ENCODE measurements around the gene ST6GAL1. TPM values are rescaled to one million over a fixed set of nuclear protein-coding genes. Genes with fewer than 3 reads are reported as not detected.

ST6GAL1 gene
- polyA plus RNA-seq, 1 of the 3 experiments (the other 2 are of a cell fraction): 3.9 TPM

GRCh38 chr3:187024536-187025226 lies 94.4 kb downstream of the ST6GAL1 start:
- ChIA-PET CTCF (no interaction called here), POLR2A (no interaction called here)
- H3K79me2 ChIP-seq (ENCODE audit: insufficient read depth): no peaks in the 10 kb centered on the region
- peaks cover 0 to 9% of the 10 kb centered on the region in 2 experiments; a peak in 2 of 4 replicates for H3K4me1 ChIP-seq (ENCODE audit: control insufficient read depth in 1 of 2, insufficient read depth in 2 of 2, low read depth in 1 of 2, low read length in 1 of 2)
- H4K20me1 ChIP-seq (ENCODE audit: insufficient read depth): no peaks in the 10 kb centered on the region
- TF ChIP-seq EP300 (IDR thresholded peaks at IDR 0.05; ENCODE audit: borderline replicate concordance in 1 of 2, low read depth in 1 of 2, low read length in 1 of 2) (no peak), FOSL2 (IDR thresholded peaks at IDR 0.05; ENCODE audit: borderline replicate concordance, low read depth) (no peak)
- H3K9me3 ChIP-seq: no peaks in the 10 kb centered on the region
- DNase-seq: no peak
- H3F3A ChIP-seq (replicated peaks; ENCODE audit: insufficient read depth): no peaks in the 10 kb centered on the region
- no peak overlapping the region for H3K4me2 ChIP-seq
- no peak overlapping the region for H3K9ac ChIP-seq
- H3K27ac ChIP-seq (ENCODE audit: low read depth in 2 of 2, low read length in 1 of 2): no peak overlapping the region
- H3K4me3 ChIP-seq (ENCODE audit: low read depth in 2 of 2, low read length in 1 of 2): no peak overlapping the region
- H3K27me3 ChIP-seq (ENCODE audit: insufficient read depth): no peaks in the 10 kb centered on the region
- no peak overlapping the region for H2AFZ ChIP-seq (ENCODE audit: low read depth)
- H3K36me3 ChIP-seq (replicated peaks in 1 of 2; ENCODE audit: control insufficient read depth in 1 of 2, insufficient read depth in 2 of 2, low read length in 1 of 2): no peaks in the 10 kb centered on the region
- 82% methylated on average over 9 of the region's 10 CpGs for WGBS (ENCODE audit: low lambda C conversion rate)
- no peaks in the 10 kb centered on the region for H3K9me2 ChIP-seq

DNA sequence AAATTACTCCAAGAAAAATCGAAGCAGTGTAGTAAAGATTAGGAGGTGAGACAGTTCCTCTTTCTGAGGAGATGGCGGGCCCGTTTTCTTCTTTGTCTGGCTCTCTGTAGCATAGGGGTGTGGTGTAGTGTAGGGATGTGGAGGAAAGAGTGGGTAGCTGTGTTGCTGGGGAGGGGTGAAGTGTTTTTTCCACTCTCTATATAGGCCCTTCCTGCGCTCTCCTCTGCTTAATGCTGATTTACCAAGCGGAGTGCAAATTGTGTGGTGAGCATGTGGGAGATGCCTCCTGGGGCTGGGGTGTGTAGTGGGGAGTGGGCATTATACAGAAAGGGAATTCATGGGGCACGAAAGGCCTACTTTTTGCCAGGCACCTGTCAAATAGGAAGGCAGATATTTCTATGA lies 94.9 kb downstream of the ST6GAL1 start:
- no peak for DNase-seq
- H3K4me3 ChIP-seq (ENCODE audit: low read depth in 2 of 2, low read length in 1 of 2): no peak overlapping the region
- H3K9ac ChIP-seq: no peak overlapping the region
- TF ChIP-seq FOSL2 (IDR thresholded peaks at IDR 0.05; ENCODE audit: borderline replicate concordance, low read depth) (no peak), RCOR1 (IDR thresholded peaks at IDR 0.05; ENCODE audit: low read length) (no peak), TAF1 (IDR thresholded peaks at IDR 0.05; ENCODE audit: borderline replicate concordance, low read depth, low read length) (no peak), MAX (IDR thresholded peaks at IDR 0.05; ENCODE audit: low read depth) (no peak), MXI1 (IDR thresholded peaks at IDR 0.05; ENCODE audit: low read depth, low read length) (no peak)
- TF ChIP-seq, protein P1, sequence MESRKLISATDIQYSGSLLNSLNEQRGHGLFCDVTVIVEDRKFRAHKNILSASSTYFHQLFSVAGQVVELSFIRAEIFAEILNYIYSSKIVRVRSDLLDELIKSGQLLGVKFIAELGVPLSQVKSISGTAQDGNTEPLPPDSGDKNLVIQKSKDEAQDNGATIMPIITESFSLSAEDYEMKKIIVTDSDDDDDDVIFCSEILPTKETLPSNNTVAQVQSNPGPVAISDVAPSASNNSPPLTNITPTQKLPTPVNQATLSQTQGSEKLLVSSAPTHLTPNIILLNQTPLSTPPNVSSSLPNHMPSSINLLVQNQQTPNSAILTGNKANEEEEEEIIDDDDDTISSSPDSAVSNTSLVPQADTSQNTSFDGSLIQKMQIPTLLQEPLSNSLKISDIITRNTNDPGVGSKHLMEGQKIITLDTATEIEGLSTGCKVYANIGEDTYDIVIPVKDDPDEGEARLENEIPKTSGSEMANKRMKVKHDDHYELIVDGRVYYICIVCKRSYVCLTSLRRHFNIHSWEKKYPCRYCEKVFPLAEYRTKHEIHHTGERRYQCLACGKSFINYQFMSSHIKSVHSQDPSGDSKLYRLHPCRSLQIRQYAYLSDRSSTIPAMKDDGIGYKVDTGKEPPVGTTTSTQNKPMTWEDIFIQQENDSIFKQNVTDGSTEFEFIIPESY (IDR thresholded peaks at IDR 0.05; ENCODE audit: borderline replicate concordance, low read depth): no peak
- CTCF ChIA-PET: interaction anchor here (1.8 kb wide), 1 partner anchor 114 kb away, joined by 4 read pairs; the partner anchor contains the start of gene RPL39L
- no peaks in the 10 kb centered on the region for H3K36me3 ChIP-seq (replicated peaks in 1 of 2; ENCODE audit: control insufficient read depth in 1 of 2, insufficient read depth in 2 of 2, low read length in 1 of 2)
- H3K9me3 ChIP-seq: no peaks in the 10 kb centered on the region
- no peaks in the 10 kb centered on the region for H3K9me2 ChIP-seq
- no peak overlapping the region for H3K4me2 ChIP-seq
- no peaks in the 10 kb centered on the region for H3K27me3 ChIP-seq (ENCODE audit: insufficient read depth)
- peaks cover 0 to 9% of the 10 kb centered on the region in 2 experiments; a peak in 2 of 4 replicates for H3K4me1 ChIP-seq (ENCODE audit: control insufficient read depth in 1 of 2, insufficient read depth in 2 of 2, low read depth in 1 of 2, low read length in 1 of 2)
- H3F3A ChIP-seq (replicated peaks; ENCODE audit: insufficient read depth): no peaks in the 10 kb centered on the region
- no peaks in the 10 kb centered on the region for H4K20me1 ChIP-seq (ENCODE audit: insufficient read depth)
- no peak overlapping the region for H3K27ac ChIP-seq (ENCODE audit: low read depth in 2 of 2, low read length in 1 of 2)
- POLR2A ChIA-PET: no interaction called here
- H3K79me2 ChIP-seq (ENCODE audit: insufficient read depth): no peaks in the 10 kb centered on the region
- 87% methylated on average over 6 of the region's 6 CpGs for WGBS (ENCODE audit: low lambda C conversion rate)
- H2AFZ ChIP-seq (ENCODE audit: low read depth): no peak overlapping the region

Data from SK-N-SH (cell line).